GM19438 (cell line): Measurements from ENCODE around the gene EPHA2.
"Not testable (repeated sequence)": the region's sequence is repeated elsewhere in the genome, so short reads cannot be mapped to it uniquely, and the experiment has no call there.

Experiments used
- ATAC-seq: cut with Tn5 transposase; IDR thresholded peaks from one replicate; pipeline ENCODE4 v1.9.1; 2021; ENCODE audit warnings: low read depth; ENCODE audit not compliant: unreplicated experiment

Gene EPHA2

DNA sequence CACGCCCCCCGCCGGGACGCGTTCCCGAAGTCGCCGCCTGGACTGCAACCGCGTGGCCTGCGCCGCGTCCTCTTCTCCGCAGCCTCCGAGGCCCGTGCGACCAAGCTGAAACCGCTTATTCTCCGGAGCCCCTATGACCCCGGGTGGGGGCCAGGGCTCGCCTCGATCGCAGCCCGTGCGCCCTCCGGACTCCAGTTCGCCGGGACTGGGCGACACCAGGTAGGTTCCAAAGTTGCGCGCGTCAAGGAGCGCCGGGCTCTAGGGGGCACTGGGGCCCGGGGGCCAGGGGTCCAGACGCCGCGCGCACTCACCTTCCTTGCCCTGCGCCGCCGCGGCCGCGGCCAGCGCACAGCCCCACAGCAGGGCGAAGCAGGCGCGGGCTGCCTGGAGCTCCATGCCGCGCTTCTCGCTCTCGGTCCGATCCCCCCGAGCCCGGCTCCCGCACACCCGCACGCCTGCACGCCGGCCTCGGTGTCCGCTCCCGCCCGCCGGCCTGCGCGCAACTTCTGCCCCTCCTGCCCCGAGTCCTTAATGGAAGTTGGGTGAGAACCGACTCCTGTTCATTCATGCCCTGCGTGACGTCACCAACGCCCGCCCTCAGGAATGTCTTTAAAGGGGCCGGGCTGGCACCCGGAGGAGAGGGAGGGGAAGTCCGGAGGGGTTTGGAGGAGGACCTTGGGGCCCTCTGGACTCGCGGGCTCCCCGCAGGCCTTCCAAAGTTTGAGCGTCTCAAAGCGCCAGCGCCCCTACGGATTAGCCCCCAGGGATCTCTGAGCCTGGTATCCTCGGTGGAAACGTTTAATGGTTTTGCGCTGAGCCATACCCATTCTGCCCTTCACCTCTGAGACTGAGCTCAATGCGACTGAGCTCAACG, at the start of gene EPHA2:
TSS of gene EPHA2 (minus strand) at position 533 of the 874 bp plus-strand sequence. CDS start at position 396, 137 bp downstream.
- no peak for ATAC-seq

DNA sequence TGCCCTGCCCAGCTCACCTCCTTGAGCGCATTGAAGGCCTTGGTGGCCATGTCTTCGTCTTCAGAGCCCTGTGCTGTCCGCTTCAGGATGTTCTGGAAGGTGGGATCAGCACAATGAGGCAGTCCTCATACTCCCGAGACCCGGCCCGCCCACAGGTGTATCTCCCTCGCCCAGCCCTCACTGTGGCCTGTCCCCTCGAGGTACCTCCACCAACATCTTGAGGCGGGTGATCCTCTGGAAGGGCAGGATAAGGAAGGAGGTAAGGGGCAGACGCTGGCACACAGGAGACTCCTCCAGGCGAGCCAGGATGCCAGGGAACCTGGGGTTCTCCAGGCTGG, 49.4 kb upstream of the EPHA2 start:
- no peak for ATAC-seq

DNA sequence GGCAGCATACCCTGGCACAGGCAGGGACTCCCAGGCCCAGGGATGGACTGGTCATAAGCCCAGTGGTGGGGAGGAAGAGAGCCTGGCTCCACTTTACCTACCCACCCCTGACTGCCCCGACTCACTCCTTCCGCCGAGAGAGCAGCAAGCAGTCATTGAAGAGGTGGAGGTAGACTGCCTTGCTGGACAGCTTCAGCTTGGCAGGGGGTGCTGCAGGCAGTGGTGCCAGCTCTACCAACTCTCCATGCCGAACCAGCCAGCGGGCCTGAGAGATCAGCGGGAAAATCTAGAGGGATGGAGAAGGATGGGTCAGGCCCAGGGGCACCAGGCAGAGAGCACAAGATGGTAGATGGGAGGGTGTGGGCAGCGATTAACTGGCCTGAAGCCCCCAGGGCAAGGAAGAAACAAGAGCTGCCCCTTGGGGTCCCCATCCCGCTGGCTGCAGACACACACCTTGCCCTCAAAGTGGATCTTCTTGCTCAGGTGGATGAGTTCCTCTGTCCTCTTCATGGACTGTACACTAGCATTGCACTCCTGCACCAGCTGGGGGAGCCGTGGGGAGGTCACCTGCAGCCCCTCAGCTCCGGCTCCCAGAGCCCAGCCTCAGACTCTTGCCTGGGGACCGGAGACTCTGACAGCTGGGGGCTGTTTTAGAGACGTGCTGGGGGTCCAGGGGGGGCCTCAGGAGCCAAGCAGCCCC, 48.9 kb upstream of the EPHA2 start:
- no peak for ATAC-seq

DNA sequence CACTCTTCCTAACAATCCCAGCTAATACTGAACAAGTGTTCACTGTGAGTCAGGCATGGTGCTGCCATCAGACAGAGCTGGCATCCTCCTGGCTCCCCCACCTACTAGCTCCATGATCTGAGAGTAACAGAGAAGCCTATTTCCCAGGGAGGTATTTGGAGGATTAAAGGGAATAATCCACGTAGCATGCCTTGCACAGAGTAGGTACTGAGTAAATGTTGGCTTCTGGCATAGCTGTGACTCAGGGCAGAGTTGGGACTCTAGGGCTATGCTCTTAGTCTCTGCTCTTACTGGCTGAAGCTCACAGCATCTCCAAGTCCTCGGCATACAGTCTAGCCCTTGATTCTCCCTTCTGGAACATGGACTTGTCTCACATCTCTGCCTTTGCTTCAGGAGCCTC, 48.3 kb upstream of the EPHA2 start:
- no peak for ATAC-seq

DNA sequence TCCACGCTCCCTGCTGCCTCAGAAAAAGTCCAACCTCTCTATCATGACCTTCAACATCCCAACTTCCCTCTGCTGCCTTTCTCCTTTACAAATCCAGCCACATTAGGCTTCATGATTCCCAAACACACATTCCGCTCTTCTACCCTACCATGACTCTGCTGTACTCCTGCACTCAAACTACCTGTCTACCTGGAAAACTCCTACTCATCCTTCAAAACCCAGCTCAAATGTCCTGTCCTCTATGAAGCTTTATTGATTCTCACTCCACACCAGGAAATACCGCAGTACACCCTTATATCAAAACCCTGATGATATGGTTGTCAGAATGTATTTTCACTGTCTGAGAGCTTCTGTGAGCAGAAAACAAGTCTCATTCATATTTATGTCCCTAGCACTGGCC, 47.7 kb upstream of the EPHA2 start:
- ATAC-seq = no peak

DNA sequence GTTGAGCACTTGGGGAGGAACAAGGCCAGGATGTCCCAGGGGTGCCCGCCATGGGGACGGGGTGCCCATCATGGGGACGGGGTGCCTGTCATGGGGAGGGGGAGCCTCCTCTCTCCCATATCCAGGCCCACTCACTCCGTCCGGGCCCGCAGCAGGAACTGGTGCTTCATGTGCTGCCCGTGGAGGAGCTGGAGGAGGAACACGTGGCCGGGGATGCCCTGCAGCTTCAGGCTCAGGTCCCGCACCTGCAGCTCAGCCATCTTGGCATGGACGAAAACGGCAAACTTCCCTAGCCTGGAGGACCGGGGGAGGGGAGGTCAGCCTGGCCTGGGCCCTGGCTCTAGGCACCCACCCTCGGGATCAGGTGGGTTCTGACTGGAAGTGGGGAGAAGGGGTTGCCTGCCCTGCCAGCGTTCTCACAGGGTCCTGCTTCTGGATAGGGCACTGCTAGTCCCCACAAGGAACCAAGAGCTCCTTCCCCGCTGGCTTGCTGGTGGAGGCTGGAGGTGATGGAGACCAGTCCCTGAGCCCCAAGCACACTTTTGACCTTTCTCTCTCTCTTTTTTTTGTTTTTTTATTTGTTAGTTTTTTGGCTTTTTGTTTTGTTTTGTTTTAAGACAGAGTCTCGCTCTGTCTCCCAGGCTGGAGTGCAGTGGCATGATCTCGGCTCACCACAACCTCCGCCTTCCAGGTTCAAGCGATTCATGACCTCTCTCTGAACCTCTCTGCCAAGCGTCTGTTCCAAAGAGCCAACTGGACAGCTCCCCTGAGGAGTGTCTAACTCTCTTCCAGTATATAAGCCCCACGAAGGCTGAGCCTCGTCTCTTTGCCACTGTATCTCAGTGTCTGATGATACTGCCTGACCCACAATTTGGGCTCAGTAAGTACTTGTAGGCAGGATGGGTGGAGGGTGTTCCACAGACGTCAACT, 46.7 kb upstream of the EPHA2 start:
- no peak for ATAC-seq

DNA sequence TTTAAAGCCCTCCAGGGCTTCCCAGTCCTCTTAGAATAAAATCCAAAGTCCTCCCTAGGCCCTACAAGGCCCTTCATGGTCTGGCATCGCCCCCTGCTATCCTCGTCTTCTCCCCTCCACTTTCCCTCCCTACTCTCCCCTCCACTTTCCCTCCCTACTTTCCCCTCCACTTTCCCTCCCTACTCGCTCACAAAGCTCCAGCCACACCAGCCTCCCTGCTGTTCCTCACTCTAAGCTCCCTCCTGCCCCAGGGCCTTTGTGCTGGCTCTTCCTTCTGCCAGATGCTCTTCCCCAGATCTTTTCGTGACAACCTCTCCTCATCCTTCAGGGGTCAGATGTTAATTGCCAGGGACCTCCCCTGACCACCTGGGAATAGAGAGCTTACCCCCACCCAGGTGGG, 43.8 kb upstream of the EPHA2 start:
- no peak for ATAC-seq

DNA sequence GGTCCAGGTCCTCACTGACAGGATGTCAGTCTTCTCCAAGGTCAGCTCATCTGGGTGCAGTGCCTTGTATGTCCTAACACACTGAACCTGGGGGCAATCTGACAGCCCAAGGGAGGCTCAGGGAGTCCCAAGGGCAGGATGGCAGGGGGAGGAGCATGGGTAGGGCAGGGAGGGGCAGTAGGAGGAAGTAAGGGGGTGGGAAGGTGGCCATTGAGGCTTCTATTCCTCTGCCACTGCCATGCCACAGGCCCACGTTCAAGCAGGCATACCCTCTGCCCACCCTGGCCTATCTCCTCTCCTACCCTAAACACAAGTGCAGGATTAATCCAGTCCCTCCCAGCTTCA, 43.3 kb upstream of the EPHA2 start:
- no peak for ATAC-seq

DNA sequence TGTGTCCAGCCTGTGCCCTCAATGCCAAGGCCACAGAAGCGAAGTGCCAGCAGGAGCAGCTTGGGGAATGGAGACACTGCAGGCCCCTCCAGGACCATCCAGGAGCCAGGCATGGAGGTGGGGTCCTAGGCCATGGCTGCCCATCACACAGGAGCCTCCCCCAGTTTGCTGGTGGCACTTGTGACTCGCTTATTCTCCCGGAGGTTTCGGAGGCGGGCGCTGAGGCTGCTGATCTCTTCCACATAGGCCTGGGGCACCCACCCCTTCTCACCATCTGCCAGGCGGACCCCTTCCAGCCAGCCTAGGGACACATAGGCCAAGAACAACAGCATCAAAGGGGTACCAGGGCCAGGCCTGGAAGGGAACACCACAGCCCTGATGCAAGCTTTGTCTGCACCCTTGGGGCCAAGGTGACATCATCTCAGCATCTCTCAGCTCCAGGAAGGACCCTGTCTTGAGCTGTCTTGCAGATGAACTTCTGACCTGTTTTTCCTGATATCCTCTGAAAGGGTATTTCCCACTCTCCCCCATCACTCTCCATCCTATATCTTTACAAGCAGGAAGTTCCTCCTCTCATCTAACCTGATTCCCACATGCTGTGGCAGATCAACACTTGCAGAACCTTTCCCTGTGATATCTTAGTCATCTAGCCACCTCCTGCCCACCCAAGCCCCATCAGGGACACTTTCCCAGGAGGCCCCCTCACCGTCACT, 42.7 kb upstream of the EPHA2 start:
- no peak for ATAC-seq

DNA sequence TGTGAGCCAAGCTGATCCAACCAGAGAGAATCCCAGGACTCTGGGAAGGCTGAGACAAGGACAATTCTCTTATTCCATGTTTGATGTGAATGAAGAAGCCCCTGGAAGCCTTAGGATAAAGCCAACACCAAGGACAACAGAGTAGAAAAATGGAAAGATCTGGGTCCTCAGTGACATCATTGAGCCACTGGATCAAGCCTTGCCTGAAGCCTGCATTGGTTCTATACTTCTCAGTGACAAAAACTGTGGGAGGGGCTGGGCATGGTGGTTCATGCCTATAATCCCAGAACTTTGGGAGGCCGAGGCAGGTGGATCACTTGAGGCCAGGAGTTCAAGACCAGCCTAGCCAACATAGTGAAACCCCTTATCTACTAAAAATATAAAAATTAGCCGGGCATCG, 41.0 kb upstream of the EPHA2 start:
- no peak for ATAC-seq

DNA sequence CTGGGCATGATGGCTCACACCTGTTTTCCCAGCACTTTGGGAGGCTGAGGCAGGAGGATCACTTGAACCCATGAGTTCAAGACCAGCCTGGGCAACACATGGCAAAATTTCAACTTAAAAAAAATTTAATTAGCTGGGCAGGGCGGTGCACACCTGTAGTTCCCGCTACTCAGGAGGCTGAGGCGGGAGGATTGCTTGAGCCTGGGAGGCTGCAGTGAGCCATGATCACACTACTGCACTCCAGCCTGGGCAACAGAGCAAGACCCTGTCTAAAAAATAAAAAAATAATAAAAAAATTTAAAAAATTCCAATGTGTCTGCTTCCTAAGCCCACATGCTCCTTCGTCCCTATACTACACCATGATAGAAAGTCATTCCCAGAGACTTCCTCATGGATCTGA, 40.3 kb upstream of the EPHA2 start:
- ATAC-seq = not testable (repeated sequence)

DNA sequence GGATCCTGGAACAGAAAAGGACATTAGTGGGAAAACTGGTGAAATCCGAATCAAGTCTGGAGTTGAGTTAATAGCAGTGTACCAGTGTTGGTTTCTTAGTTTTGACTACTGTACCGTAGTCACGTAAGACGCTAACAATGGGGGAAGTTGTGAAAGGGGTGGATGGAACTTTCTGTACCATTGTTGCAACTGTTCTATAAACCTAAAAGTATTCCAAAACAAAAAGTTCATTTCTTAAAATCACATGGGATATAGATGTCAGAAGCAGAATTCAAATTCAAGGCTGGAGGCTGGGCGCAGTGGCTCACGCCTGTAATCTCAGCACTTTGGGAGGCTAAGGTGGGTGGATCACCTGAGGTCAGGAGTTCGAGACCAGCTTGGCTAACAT, 39.6 kb upstream of the EPHA2 start:
- no peak for ATAC-seq

DNA sequence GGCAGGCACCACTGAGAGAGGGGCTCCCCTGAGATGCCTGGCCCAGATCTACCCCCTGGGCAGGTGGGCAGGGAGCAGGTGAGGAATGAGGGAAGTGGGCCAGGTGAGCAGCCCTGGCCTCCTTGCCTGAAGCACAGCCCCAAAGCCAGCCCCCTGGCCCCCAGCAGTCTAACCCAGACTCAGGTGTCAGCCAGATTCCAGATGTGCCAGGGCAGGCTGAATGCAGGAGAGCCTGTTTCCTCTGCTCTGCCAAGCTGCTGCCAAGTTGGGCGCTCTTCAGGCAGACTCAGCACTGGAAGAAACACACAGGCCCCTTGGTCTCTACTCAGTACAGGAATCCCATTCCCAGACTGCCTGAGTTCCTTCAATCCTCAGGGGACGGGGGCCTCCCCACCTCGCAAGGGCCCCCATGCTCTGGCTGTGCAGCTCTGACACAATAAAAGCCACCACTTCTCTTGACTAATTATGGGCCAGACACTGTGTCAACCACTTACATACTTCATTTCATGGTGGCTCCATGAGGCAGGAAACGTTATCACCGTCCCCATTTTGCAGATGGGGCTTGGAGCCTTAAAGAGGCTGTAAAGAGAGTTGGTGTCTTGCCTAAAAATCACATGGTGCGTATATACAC, 36.2 kb upstream of the EPHA2 start:
- ATAC-seq = no peak

DNA sequence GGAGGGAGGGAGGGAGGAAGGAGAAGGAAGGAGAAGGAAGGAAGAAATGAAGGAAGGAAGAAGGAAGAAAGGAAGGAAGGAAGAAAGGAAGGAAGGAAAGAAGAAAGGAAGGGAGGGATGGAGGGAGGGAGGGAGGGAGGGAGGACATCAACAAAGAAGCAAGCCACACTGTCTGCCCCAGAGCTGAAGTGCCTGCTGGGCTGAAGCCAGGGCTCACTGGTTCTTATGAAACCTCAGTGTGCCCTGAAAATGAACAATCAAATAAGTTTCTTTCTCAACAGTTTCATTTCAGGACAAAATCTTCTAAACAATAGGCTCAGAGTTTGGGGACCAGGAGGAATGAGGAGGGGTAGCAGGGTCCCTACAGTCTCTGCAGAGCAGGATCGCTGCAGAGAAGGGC, 35.4 kb upstream of the EPHA2 start:
- no peak for ATAC-seq

DNA sequence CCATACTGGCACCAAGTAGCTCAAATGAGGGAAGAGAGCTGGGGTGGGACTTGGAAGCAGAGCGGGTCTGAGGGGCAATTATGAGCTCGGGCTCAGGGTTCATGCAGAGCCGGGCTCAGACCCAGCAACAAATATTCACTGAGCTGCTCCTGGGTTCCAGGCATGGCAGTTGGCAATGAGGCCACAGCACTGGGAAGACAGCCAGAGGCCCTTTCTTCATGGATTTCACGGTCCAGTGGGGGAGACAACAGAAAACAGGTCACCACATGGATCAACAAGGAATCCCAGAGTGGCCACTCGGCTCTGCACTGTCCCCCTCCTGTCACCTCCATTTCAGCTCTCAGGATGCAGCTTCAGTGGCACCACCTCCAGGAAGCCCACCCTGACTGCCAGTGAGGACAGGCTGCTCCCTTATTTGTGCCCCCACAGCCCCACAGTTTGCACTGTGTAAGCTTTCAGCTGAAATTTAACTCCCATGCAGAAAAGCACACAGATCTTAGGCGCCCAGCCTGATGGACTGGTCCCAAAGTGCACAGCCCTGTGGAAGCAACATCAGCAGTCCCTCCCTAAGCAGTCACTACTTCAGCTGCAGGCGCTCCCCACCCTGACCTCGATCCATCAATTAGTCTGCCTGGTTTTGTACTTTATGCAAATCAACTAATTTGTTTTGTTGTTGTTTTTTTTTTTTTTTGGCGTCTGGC, 34.2 kb upstream of the EPHA2 start:
- no peak for ATAC-seq

DNA sequence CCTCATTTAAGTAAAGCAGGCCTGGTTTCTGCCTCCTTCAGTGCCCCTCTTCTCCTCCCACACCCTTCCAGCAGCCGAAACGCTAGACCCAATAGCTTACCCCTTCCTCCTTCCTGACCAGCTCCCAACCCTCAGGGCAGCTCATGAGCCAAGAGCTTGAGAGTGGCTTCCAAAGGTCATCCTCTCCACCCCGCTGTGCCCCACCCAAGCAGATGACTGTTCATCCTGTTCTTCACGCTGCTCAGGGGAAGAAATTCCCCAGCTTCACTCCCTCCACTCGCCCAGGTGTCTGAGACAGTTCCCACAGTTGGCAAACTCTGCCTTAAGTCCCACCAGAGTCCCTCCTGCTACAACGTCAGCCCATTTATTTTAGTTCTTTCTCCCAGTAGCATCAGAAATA, 33.1 kb upstream of the EPHA2 start:
- ATAC-seq = no peak

DNA sequence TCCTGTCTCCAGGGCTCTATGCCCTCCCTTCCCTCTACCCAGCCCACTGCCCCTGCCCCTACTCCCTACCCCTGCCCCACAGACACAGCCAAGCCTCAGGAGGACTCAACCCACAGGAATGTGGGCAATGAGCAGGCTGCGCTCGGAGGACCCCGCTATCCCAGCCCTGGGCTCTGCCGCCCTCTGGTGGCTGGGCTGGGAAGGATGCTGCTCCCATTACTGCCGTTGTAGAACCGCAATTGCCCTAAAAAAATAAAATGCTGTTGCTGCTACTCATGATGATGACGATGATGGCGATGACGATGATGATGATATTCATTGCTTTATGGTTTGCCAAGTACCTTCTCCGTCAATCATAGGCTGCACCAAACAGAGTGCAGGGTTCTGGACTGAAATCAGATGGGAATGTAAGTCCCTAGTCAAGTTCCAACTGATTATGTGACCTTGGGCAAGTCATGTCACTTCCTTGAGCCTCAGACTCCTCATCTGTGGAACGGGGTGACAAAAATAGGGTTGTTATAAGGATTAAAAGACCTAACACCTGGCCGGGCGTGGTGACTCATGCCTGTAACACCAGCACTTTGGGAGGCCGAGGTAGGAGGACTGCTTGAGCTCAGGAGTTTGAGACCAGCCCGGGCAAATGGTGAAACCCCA, 32.0 kb upstream of the EPHA2 start:
- no peak for ATAC-seq

DNA sequence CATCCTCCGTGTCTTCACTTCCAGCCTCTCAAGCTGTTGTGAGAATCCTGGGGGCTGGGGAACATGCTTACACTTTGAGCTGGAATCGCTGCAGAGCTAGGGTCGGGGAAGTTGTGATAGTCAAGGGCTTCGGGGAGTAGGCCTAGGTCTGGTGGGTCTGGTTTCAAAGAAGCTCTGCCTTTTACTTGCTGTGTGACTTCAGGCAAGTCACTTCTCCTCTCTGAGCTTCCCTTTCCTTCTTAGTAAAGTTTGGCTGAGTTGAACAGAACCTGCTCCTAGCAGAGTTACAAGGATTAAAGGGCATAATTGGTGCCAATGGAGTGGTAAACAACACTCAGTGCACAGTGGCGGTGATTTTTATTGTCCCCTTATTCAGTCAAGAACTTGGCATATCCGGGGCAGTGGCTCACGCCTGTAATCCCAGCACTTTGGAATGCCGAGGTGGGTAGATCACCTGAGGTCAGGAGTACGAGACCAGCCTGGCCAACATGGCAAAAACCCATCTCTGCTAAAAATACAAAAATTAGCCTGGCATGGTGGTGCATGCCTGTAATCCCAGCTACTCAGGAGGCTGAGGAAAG, 30.9 kb upstream of the EPHA2 start:
- ATAC-seq = no peak
